Dendritic cell treated with granulocyte-macrophage colony-stimulating factor and Interleukin-4, amounts not matched to agents 40 ng/mL and 50 ng/mL, for 4 days (primary cell): ENCODE data around the gene VWA3B.
A peak's percentile ranks its signal among the peaks of the same experiment; 100 is the strongest.
"Not testable (repeated sequence)": the region's sequence is repeated elsewhere in the genome, so short reads cannot be mapped to it uniquely, and the experiment has no call there.

Source experiments
- H3K27ac Mint-ChIP-seq: one replicate; pipeline ENCODE4 v1.8.0; 2022; ENCODE audit warnings: mild to moderate bottlenecking, mixed read lengths
- H3K27me3 Mint-ChIP-seq: one replicate; pipeline ENCODE4 v1.8.0; 2022; ENCODE audit warnings: mild to moderate bottlenecking, mixed read lengths
- H3K36me3 Mint-ChIP-seq: one replicate; pipeline ENCODE4 v1.8.0; 2022; ENCODE audit warnings: low read depth, mixed read lengths
- H3K4me1 Mint-ChIP-seq: one replicate; pipeline ENCODE4 v1.8.0; 2022; ENCODE audit warnings: low read depth, mixed read lengths
- H3K4me3 Mint-ChIP-seq: one replicate; pipeline ENCODE4 v1.8.0; 2022; ENCODE audit warnings: mild to moderate bottlenecking, moderate library complexity, mixed read lengths
- H3K9me3 Mint-ChIP-seq: one replicate; pipeline ENCODE4 v1.8.0; 2022; ENCODE audit warnings: mixed read lengths
- intact Hi-C: fragments of 100-400 bp; cut with micrococcal nuclease; formaldehyde crosslinking; loops from one replicate; pipeline ENCODE4 v1.15.0; 2022

Gene VWA3B, protein sequence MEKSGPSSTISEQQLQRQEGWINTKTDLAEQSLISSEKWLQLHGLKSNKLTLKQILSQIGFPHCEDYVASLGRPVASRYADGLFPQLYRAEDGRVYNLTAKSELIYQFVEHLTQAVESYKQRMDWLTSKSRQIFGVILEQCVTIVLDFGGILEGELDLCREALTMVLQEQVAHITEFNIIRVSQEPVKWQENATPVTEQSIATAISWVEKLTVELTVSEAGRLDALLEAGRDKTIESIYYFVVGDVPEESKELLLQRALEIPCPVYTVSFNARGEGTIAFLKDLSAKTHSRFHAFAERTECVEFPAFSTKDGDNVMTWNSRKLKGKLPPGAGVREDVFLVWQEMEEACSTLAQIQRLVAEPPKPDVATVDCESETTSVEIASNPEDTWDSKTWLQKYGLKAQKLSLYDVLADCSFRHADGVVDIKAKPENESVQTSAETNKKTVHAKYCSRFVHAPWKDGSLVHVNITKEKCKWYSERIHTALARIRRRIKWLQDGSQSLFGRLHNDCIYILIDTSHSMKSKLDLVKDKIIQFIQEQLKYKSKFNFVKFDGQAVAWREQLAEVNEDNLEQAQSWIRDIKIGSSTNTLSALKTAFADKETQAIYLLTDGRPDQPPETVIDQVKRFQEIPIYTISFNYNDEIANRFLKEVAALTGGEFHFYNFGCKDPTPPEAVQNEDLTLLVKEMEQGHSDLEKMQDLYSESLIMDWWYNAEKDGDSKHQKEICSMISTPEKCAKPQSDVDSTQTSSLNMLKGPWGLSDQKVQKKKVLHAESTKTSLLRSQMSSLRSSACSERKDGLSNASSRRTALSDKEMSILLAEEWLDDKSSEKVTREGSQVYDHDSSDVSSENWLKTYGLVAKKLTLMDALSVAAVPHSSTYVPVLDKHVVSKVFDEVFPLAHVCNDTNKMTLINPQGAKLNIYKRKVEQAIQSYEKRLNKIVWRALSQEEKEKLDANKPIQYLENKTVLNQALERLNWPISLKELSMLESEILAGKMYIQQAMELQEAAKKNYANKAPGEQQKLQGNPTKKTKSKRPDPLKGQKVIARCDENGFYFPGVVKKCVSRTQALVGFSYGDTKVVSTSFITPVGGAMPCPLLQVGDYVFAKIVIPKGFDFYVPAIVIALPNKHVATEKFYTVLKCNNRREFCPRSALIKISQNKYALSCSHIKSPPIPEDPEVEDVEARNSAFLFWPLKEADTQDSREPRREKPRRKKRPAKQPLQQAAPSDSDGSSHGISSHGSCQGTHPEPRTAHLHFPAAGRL (N-terminal part only)

DNA sequence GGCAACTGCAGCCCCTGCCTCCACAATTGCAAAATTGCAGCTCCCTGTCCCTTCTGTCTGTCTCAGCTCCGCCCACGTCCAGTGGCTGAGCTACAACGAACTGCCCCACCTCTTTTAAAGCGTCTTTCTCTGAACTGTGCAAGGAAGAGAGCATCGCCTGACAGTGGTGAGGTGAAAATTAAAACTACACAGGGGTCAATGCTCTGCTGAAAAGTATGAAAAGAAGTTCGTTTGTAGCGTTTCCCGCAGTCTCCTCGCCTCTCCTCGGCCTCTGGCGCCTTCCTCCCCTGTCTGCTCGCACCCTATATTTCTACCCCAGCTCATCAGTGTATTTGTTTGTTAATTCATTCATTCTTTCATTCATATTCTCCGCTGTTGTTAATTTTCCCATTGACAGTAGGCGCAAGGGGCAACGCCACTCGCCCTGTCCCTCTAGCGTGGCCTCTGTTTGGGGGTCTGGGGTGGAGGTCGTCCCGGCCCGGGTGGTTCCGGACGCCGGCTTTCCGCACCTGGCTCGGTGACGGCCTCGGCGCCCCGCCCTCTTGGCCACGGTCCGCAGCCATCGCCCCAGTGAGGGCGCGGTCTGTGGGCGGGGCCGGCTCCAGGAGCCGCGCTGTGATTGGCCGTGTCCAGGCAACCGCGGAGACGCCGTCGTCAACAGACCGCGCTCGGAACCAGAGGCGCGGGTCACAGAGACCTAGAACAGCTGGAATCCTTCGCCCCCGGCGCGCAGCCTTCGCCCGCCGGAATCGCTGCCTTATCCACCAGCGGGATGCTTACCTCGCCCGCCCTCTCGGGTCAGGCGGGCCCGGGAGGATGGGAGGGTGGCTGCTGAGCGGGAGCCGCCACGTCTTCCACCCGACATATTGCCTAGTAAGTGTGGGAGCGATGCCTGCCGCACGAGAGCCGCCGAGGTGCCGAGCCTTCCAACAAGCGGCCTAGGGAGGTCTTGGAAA lies at the start of gene VWA3B:
Gene VWA3B (plus strand): TSS at position 677 of the 956 bp plus-strand sequence. CDS start 5,926 bp downstream, outside the sequence.
- Mint-ChIP-seq H3K27ac (peak within 1 kb of the TSS; percentile 39), H3K27me3 (peaks cover 46% of the 10 kb centered on the region)

DNA sequence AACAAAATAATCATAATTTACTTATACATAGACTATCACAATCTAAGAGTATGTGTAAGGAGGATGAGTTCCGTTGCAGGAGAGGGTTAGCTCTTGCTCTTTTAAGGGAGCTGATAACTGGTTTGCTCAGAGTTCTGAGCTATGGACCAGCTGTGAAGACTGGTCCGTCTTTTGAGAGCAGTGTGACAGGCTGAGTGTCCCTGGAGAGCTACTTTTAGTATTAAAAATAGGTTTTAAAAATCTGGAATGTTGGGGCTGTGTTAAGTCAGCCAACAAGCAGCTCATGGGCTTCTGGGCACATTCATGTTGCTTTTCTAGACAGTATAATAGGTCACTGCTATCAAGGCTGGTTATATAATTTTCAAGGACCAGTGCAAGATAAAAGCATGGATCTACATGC lies 49.8 kb upstream of the VWA3B start:
- no peaks in the 10 kb centered on the region for H3K9me3 Mint-ChIP-seq
- intact Hi-C loops, result no loop called here
- H3K4me3 Mint-ChIP-seq, result no peak overlapping the region

More for the DNA sequence above, at the start of gene VWA3B:
- no peaks in the 10 kb centered on the region for H3K36me3 Mint-ChIP-seq
- intact Hi-C loops, result loop anchor here (5.0 kb wide), 2 partner anchors 46 to 74 kb away; no protein-coding TSS in a partner anchor
- H3K4me1 Mint-ChIP-seq, result peaks cover 71% of the 10 kb centered on the region
- H3K4me3 Mint-ChIP-seq, result peak within 1 kb of the TSS; percentile 66
- no peaks in the 10 kb centered on the region for H3K9me3 Mint-ChIP-seq

DNA sequence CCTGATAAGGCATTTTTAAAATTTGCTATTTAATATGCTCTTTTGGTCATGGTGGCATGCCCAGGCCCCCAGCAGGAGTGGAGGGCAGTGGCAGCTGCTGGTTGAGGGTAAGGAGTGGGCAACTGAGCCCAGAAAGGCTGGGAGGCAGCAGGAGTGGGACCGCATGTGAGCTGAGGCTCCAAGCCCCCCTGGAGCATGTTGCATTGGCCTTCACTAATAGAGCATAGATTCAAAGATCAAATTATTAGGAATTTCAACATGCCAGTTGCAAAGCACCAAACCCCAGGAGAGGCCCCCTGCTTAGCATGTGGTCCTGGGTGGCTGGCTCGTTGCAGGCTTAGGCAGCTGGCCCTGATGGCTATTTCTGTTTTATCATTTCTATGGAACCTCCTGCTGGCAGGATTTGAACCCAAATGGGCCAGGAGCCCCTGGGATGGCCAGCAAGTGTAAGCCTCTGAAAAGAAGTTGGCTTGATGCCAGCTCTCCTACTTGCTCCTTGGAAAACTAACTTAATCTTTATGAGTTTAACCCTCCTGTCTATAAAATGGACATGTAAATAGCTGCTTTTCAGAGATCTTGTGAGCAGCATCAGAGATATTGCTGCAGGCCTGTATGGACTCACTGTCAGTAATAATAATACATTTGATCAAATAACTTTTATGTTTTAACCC lies 49.2 kb upstream of the VWA3B start:
- peaks cover 5% of the 10 kb centered on the region for H3K9me3 Mint-ChIP-seq
- peaks cover 87% of the 10 kb centered on the region for H3K27me3 Mint-ChIP-seq
- H3K4me1 Mint-ChIP-seq, result peaks cover 26% of the 10 kb centered on the region
- H3K4me3 Mint-ChIP-seq, result no peak overlapping the region
- intact Hi-C loops, result no loop called here
- no peak overlapping the region for H3K27ac Mint-ChIP-seq
- H3K36me3 Mint-ChIP-seq, result no peaks in the 10 kb centered on the region

More for the DNA sequence above, 49.8 kb upstream of the VWA3B start:
- Mint-ChIP-seq H3K27ac (no peak overlapping the region), H3K4me1 (peaks cover 32% of the 10 kb centered on the region), H3K27me3 (peaks cover 87% of the 10 kb centered on the region), H3K36me3 (no peaks in the 10 kb centered on the region)

DNA sequence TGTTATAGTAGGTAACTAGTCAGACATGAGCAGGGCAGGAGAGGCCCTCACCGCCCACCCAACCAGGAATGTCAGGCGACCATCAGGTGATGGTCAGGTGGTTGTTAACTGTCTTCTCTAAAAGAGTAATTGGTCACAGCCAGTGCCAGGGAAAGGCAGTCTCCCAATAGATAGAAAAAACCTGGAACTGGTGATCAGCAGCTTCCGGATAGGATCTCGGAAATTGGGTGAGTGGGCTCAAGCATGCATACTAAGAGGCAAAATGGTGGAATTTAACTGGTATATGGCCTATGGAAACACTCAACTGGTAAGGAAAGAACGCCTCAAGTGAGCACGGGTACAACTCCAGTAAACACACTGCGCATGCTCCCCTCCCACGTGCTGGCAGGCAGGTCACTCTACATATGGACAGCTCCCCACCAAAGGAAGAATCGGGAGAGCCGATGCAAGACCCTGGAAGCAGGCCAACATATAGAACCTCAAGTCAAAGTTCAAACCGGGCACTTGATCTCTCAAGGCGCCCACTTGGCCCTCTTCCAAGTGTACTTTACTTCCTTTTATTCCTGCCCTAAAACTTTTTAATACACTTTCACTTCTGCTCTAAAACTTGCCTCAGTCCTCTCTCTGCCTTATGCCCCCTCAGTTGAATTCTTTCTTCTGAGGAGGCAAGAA lies 47.7 kb upstream of the VWA3B start:
- Mint-ChIP-seq H3K4me3 (no peak overlapping the region), H3K27me3 (peaks cover 89% of the 10 kb centered on the region), H3K9me3 (peaks cover 20% of the 10 kb centered on the region), H3K36me3 (peaks cover 11% of the 10 kb centered on the region), H3K27ac (no peak overlapping the region), H3K4me1 (peaks cover 24% of the 10 kb centered on the region)
- intact Hi-C loops, result loop anchor here (1.0 kb wide), 1 partner anchor 8 kb away; no protein-coding TSS in a partner anchor

DNA sequence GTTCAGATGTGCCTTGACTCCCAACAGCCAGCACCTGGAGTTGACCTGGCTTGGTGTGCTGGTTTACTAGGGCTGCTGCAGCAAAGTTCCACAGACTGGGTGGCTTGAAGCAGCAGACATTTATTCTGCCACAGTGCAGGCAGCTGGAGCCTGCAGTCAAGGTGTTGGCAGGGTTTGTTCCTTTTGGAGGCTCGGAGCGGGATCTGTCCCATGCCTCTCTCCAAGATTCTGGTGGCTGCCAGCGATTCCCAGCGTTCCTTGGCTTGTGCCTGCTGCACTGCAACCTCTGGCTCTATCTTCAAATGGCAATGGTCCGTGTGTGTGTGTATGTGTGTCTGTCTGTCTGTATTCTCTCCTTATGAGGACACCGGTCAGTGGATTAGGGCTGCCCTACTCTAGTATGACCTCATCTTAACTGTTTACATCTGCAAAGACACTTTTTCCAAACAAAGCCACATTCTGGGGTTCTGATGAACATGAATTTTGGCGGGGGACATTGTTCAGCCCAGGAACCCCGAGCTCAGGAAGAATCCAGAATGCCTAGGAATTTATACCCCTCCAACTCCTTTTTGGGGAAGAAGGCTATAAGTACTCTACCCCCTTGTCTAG lies 46.5 kb upstream of the VWA3B start:
- no peak overlapping the region for H3K4me3 Mint-ChIP-seq
- intact Hi-C loops, result no loop called here
- H3K9me3 Mint-ChIP-seq, result peaks cover 32% of the 10 kb centered on the region
- H3K4me1 Mint-ChIP-seq, result peaks cover 24% of the 10 kb centered on the region
- H3K27ac Mint-ChIP-seq, result no peak overlapping the region
- H3K36me3 Mint-ChIP-seq, result peaks cover 23% of the 10 kb centered on the region
- H3K27me3 Mint-ChIP-seq, result peaks cover 89% of the 10 kb centered on the region

DNA sequence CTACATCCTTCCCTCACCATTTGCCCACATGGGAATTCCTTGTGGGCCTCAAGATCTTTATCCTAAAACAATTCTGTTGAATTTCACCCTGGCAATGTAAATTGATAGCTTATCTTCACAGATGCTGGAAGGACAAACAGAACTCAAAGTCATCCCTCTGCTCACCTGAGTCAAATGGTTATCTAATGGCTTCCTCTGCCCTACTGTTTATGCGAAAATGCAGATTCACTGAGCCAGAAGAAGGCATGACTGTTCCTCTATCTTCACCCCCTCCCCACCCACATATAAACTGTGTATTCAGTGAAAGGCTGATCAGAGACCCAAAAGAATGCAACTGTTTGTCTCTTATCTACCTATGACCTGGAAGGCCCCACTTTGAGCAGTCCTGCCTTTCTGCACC lies 43.9 kb upstream of the VWA3B start:
- intact Hi-C loops, result no loop called here
- Mint-ChIP-seq H3K4me3 (no peak overlapping the region), H3K36me3 (peaks cover 25% of the 10 kb centered on the region)

DNA sequence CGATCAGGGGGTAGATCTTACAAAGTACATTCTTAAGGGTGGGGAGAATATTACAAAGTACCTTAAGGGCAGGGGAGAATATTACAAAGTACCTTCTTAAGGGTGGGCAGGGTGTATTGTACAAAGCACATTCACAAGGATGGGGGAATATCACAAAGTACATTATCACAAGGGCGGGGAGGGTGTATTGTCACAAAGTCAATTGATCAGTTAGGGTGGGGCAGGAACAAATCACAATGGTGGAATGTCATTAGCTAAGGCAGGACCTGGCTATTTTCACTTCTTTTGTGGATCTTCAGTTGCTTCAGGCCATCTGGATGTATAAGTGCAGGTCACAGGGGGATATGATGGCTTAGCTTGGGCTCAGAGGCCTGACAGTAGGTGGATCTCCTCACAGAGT lies 42.2 kb upstream of the VWA3B start:
- H3K36me3 Mint-ChIP-seq, result peaks cover 25% of the 10 kb centered on the region
- H3K27me3 Mint-ChIP-seq, result peaks cover 96% of the 10 kb centered on the region
- intact Hi-C loops, H3K4me3 Mint-ChIP-seq, H3K27ac Mint-ChIP-seq: not testable (repeated sequence)
- peaks cover 11% of the 10 kb centered on the region for H3K4me1 Mint-ChIP-seq
- H3K9me3 Mint-ChIP-seq, result peaks cover 46% of the 10 kb centered on the region

More for the DNA sequence above, 43.9 kb upstream of the VWA3B start:
- H3K4me1 Mint-ChIP-seq, result peaks cover 24% of the 10 kb centered on the region
- no peak overlapping the region for H3K27ac Mint-ChIP-seq
- peaks cover 91% of the 10 kb centered on the region for H3K27me3 Mint-ChIP-seq
- H3K9me3 Mint-ChIP-seq, result peaks cover 46% of the 10 kb centered on the region

DNA sequence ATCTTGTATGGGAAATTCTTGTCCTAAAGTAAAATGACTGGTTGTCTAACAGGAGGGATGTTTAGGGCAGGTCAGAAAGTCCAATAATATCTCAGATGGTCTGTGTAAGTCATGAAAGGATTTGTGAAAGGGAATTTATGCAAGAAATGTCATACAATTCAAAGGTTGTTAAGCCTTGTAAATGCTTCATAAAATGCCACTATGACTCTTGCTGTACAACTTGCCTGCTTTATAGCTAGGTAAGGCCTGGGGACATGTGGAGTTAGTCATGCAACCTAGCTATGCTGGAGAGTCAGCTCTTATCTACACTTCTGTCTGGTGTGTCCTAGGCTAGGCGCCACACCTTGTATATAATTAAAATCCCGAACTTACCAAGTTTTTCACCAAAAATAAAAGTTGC lies 36.9 kb upstream of the VWA3B start:
- Mint-ChIP-seq H3K4me1 (no peaks in the 10 kb centered on the region), H3K27ac (no peak overlapping the region), H3K27me3 (peaks cover 81% of the 10 kb centered on the region), H3K36me3 (peaks cover 6% of the 10 kb centered on the region), H3K9me3 (peaks cover 18% of the 10 kb centered on the region), H3K4me3 (no peak overlapping the region)
- intact Hi-C loops, result no loop called here

DNA sequence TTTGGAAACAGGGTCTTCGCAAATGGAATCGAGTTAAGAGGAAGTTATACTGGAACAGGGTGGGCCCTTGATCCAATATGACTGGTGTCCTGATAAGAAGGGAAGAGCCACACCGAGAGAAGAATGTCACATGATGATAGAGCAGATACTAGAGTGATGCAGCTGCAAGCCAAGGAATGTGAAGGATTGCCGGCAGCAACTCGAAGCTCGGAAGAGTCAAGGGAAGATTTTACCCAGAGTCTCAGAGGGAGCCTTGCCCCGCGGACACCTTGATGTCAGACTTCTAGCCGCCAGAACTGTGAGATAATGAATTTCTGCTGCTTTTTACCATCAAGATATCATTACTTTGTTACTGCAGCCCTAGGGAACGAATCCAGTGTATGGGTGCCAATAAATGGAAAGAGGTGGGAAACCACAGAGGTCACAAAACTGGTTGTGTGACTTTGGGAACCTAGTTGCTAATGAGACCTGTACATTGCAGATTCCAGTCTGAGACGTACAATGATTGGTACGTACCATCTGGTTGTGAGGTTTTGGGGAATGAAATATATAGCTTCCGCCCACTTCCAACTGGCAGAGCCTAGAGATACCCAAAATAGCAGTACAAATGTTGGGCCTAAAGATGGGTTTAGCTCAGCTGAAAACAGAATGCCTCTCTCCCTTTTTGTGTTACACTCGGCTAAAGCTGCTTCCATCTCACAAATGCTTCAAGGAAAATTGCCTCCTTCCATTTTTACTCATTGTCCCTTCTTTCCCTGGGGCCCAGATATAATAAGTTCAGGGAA lies 28.6 kb upstream of the VWA3B start:
- intact Hi-C loops, result no loop called here
- Mint-ChIP-seq H3K4me3 (no peak overlapping the region), H3K27ac (no peak overlapping the region), H3K27me3 (peaks cover 73% of the 10 kb centered on the region), H3K9me3 (peaks cover 6% of the 10 kb centered on the region), H3K36me3 (no peaks in the 10 kb centered on the region), H3K4me1 (no peaks in the 10 kb centered on the region)

DNA sequence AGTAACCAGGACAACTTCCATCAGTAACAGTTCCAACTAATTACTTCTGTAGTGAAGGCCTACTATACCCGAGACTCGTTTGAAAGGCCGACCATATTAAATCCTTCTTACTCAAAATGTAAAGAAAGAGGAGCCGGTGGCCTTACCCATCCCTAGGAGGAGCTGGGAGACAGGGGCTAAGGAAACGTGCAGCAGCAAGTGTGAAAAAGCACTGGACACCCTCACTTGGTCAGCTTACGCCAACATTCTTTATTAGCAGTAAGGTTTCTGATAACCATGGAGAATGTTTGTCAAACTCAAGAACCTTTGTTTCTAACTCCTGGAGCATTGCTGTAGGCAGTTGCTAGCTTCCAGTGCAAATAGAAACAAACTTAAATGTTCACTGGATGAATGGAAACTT lies 26.7 kb upstream of the VWA3B start:
- H3K27ac Mint-ChIP-seq, result no peak overlapping the region
- intact Hi-C loops, result no loop called here
- H3K4me3 Mint-ChIP-seq, result no peak overlapping the region
- peaks cover 6% of the 10 kb centered on the region for H3K9me3 Mint-ChIP-seq
- H3K36me3 Mint-ChIP-seq, result no peaks in the 10 kb centered on the region
- H3K27me3 Mint-ChIP-seq, result peaks cover 75% of the 10 kb centered on the region
- no peaks in the 10 kb centered on the region for H3K4me1 Mint-ChIP-seq

DNA sequence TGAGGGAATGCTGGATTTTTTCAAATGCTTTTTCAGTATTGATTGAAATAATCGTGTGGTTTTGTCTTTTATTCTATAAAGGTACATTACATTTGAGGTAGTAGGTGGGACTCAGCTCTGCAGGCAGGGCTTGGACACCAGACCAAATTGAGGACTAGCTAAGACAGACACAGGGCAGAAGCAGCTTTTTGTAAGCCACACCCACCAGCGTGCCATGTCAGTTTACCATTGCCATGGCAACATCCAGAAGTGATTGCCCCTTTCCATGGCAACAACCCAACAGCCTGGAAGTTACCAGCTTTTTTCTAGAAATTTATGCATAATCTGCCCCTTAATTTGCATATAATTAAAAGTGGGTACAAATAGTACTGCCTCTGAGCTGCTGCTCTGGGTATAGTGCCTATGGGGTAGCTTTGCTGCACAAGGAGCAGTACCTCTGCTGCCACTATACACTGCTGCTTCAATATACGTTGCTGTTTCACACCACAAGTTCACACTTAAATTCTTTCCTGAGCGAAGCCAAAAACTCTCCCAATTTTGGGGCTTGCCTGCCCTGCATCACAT lies 23.6 kb upstream of the VWA3B start:
- H3K4me1 Mint-ChIP-seq, result no peaks in the 10 kb centered on the region
- no peaks in the 10 kb centered on the region for H3K36me3 Mint-ChIP-seq
- H3K27me3 Mint-ChIP-seq, result peaks cover 78% of the 10 kb centered on the region
- H3K27ac Mint-ChIP-seq, result no peak overlapping the region
- H3K4me3 Mint-ChIP-seq, result no peak overlapping the region
- intact Hi-C loops, result no loop called here
- H3K9me3 Mint-ChIP-seq, result peaks cover 1% of the 10 kb centered on the region
